ENCODE measurements around the gene BCAS1. TPM values are rescaled to one million over a fixed set of nuclear protein-coding genes. Genes with fewer than 3 reads are reported as not detected.

Gene BCAS1
- total RNA-seq, 2 experiments from 2014 or later: not detected

GRCh38 chr20:53930651-53931504 lies 139.5 kb downstream of the BCAS1 start:
- H3K4me3 Mint-ChIP-seq: no peak overlapping the region
- H3K27me3 Mint-ChIP-seq: peaks cover 2% of the 10 kb centered on the region
- ChIA-PET CTCF (interaction anchor here (2.3 to 3.0 kb wide), 2 partner anchors 9 to 15 kb away, joined by 10 to 18 read pairs; no protein-coding TSS in a partner anchor), POLR2A (interaction anchor here (1.1 to 1.3 kb wide), 2 partner anchors 11 to 13 kb away, joined by 3 read pairs; no protein-coding TSS in a partner anchor)
- no peak overlapping the region for H3K27ac Mint-ChIP-seq
- no peaks in the 10 kb centered on the region for H3K9me3 Mint-ChIP-seq
- no peaks in the 10 kb centered on the region for H3K36me3 Mint-ChIP-seq (ENCODE audit: low read depth)
- DNase-seq: no peak
- H3K4me1 Mint-ChIP-seq: peaks cover 51% of the 10 kb centered on the region

GRCh38 chr20:53929974-53930650 lies 140.3 kb downstream of the BCAS1 start:
- no peak overlapping the region for H3K27ac Mint-ChIP-seq
- POLR2A ChIA-PET: interaction anchor here (0.7 to 1.3 kb wide), 3 partner anchors 11 to 350 kb away, joined by 3 to 4 read pairs (median 3); no protein-coding TSS in a partner anchor

GRCh38 chr20:53929399-53929798 lies 141.0 kb downstream of the BCAS1 start:
- Mint-ChIP-seq H3K9me3 (no peaks in the 10 kb centered on the region), H3K36me3 (ENCODE audit: low read depth) (no peaks in the 10 kb centered on the region), H3K4me1 (peaks cover 41% of the 10 kb centered on the region), H3K27me3 (peaks cover 2% of the 10 kb centered on the region), H3K27ac (no peak overlapping the region), H3K4me3 (no peak overlapping the region)
- DNase-seq: no peak
- ChIA-PET CTCF (interaction anchor here (3.0 kb wide), 1 partner anchor 10 kb away, joined by 18 read pairs; no protein-coding TSS in a partner anchor), POLR2A (interaction anchor here (0.7 kb wide), 1 partner anchor 349 kb away, joined by 4 read pairs; no protein-coding TSS in a partner anchor)

More at GRCh38 chr20:53929974-53930650, 140.3 kb downstream of the BCAS1 start:
- CTCF ChIA-PET: interaction anchor here (2.3 to 3.0 kb wide), 2 partner anchors 10 to 14 kb away, joined by 10 to 18 read pairs; no protein-coding TSS in a partner anchor
- DNase-seq: no peak
- Mint-ChIP-seq H3K4me1 (peaks cover 48% of the 10 kb centered on the region), H3K27me3 (peaks cover 2% of the 10 kb centered on the region), H3K4me3 (no peak overlapping the region), H3K36me3 (ENCODE audit: low read depth) (no peaks in the 10 kb centered on the region), H3K9me3 (no peaks in the 10 kb centered on the region)

- H3K27ac Mint-ChIP-seq: no peak overlapping the region
- H3K4me1 Mint-ChIP-seq: peaks cover 31% of the 10 kb centered on the region
- no peaks in the 10 kb centered on the region for H3K36me3 Mint-ChIP-seq (ENCODE audit: low read depth)
- peaks cover 2% of the 10 kb centered on the region for H3K27me3 Mint-ChIP-seq
- DNase-seq: no peak
- H3K9me3 Mint-ChIP-seq: no peaks in the 10 kb centered on the region
- H3K4me3 Mint-ChIP-seq: no peak overlapping the region
- ChIA-PET CTCF (interaction anchor here (1.4 kb wide), 1 partner anchor 13 kb away, joined by 7 read pairs; no protein-coding TSS in a partner anchor), POLR2A (no interaction called here)
These were observed 142.4 kb downstream of the BCAS1 start for GRCh38 chr20:53927990-53928389.

GRCh38 chr20:53926428-53927028 lies 143.9 kb downstream of the BCAS1 start:
- POLR2A ChIA-PET: interaction anchor here (0.9 to 2.2 kb wide), 3 partner anchors 9 to 12 kb away, joined by 3 to 10 read pairs (median 3); no protein-coding TSS in a partner anchor
- H3K4me3 Mint-ChIP-seq: no peak overlapping the region

GRCh38 chr20:53925651-53926401 lies 144.6 kb downstream of the BCAS1 start:
- Mint-ChIP-seq H3K9me3 (no peaks in the 10 kb centered on the region), H3K27ac (no peak overlapping the region), H3K27me3 (peaks cover 3% of the 10 kb centered on the region), H3K36me3 (ENCODE audit: low read depth) (no peaks in the 10 kb centered on the region), H3K4me3 (no peak overlapping the region), H3K4me1 (peaks cover 29% of the 10 kb centered on the region)
- CTCF ChIA-PET: interaction anchor here (1.4 to 1.9 kb wide), 4 partner anchors 10 to 378 kb away, joined by 3 to 6 read pairs (median 4); no protein-coding TSS in a partner anchor
- POLR2A ChIA-PET: interaction anchor here (0.9 to 2.2 kb wide), 3 partner anchors 9 to 13 kb away, joined by 3 to 10 read pairs (median 3); no protein-coding TSS in a partner anchor
- no peak for DNase-seq

More at GRCh38 chr20:53926428-53927028, 143.9 kb downstream of the BCAS1 start:
- CTCF ChIA-PET: interaction anchor here (1.4 to 1.9 kb wide), 3 partner anchors 10 to 379 kb away, joined by 3 to 6 read pairs (median 4); no protein-coding TSS in a partner anchor
- Mint-ChIP-seq H3K36me3 (ENCODE audit: low read depth) (no peaks in the 10 kb centered on the region), H3K4me1 (peaks cover 34% of the 10 kb centered on the region), H3K9me3 (no peaks in the 10 kb centered on the region), H3K27me3 (peaks cover 2% of the 10 kb centered on the region), H3K27ac (no peak overlapping the region)
- no peak for DNase-seq

GRCh38 chr20:53923566-53924369 lies 146.6 kb downstream of the BCAS1 start:
- peaks cover 5% of the 10 kb centered on the region for H3K27me3 Mint-ChIP-seq
- H3K36me3 Mint-ChIP-seq (ENCODE audit: low read depth): no peaks in the 10 kb centered on the region
- ChIA-PET CTCF (interaction anchor here (0.7 to 0.8 kb wide), 2 partner anchors 10 to 322 kb away, joined by 3 read pairs; no protein-coding TSS in a partner anchor), POLR2A (no interaction called here)
- no peaks in the 10 kb centered on the region for H3K9me3 Mint-ChIP-seq
- DNase-seq: no peak
- no peak overlapping the region for H3K27ac Mint-ChIP-seq
- no peak overlapping the region for H3K4me3 Mint-ChIP-seq
- peaks cover 22% of the 10 kb centered on the region for H3K4me1 Mint-ChIP-seq

- CTCF ChIA-PET: no interaction called here
These were observed 147.5 kb downstream of the BCAS1 start for GRCh38 chr20:53922901-53923314.

GRCh38 chr20:53921443-53921973 lies 148.9 kb downstream of the BCAS1 start:
- Mint-ChIP-seq H3K4me1 (peaks cover 28% of the 10 kb centered on the region), H3K36me3 (ENCODE audit: low read depth) (no peaks in the 10 kb centered on the region), H3K27me3 (peaks cover 5% of the 10 kb centered on the region), H3K27ac (no peak overlapping the region), H3K4me3 (no peak overlapping the region), H3K9me3 (no peaks in the 10 kb centered on the region)
- CTCF ChIA-PET: no interaction called here
- DNase-seq: no peak
- POLR2A ChIA-PET: no interaction called here

More at GRCh38 chr20:53922901-53923314, 147.5 kb downstream of the BCAS1 start:
- H3K4me1 Mint-ChIP-seq: peaks cover 22% of the 10 kb centered on the region
- H3K27me3 Mint-ChIP-seq: peaks cover 5% of the 10 kb centered on the region
- no peak overlapping the region for H3K27ac Mint-ChIP-seq
- DNase-seq: no peak
- no peak overlapping the region for H3K4me3 Mint-ChIP-seq
- no peaks in the 10 kb centered on the region for H3K9me3 Mint-ChIP-seq
- H3K36me3 Mint-ChIP-seq (ENCODE audit: low read depth): no peaks in the 10 kb centered on the region
- POLR2A ChIA-PET: no interaction called here

- peaks cover 26% of the 10 kb centered on the region for H3K4me1 Mint-ChIP-seq
- no peak overlapping the region for H3K27ac Mint-ChIP-seq
- no peaks in the 10 kb centered on the region for H3K36me3 Mint-ChIP-seq (ENCODE audit: low read depth)
- peaks cover 5% of the 10 kb centered on the region for H3K27me3 Mint-ChIP-seq
- no peak overlapping the region for H3K4me3 Mint-ChIP-seq
- no peak for DNase-seq
- no peaks in the 10 kb centered on the region for H3K9me3 Mint-ChIP-seq
- CTCF ChIA-PET: interaction anchor here (6.6 kb wide), 1 partner anchor 17 kb away, joined by 100 read pairs; no protein-coding TSS in a partner anchor
- POLR2A ChIA-PET: no interaction called here
These were observed 149.6 kb downstream of the BCAS1 start for GRCh38 chr20:53920647-53921245.

GRCh38 chr20:53919886-53920285 lies 150.5 kb downstream of the BCAS1 start:
- Mint-ChIP-seq H3K27me3 (peaks cover 5% of the 10 kb centered on the region), H3K9me3 (no peaks in the 10 kb centered on the region), H3K4me1 (peaks cover 30% of the 10 kb centered on the region), H3K4me3 (no peak overlapping the region), H3K36me3 (ENCODE audit: low read depth) (no peaks in the 10 kb centered on the region), H3K27ac (no peak overlapping the region)
- CTCF ChIA-PET: interaction anchor here (6.6 kb wide), 1 partner anchor 18 kb away, joined by 100 read pairs; no protein-coding TSS in a partner anchor
- no peak for DNase-seq
- POLR2A ChIA-PET: interaction anchor here (1.3 kb wide), 1 partner anchor 20 kb away, joined by 3 read pairs; no protein-coding TSS in a partner anchor
